Endothelial cell of umbilical vein (primary cell): ENCODE data around the gene SSNA1.

Experiments
- EZH2 ChIP-seq: IDR thresholded peaks from 2 replicates; pipeline ENCODE4 v1.6.1; 2012; ENCODE audit warnings: borderline replicate concordance, low read depth, mild to moderate bottlenecking, moderate library complexity, low read length, inconsistent platforms; ENCODE audit not compliant: severe bottlenecking
- POLR2A ChIP-seq: IDR thresholded peaks from 2 replicates; pipeline ENCODE4 v1.6.1; 2012; ENCODE audit warnings: low read depth, mild to moderate bottlenecking, control low read depth, low read length

GRCh38 chr9:137146527-137146918 is 42.0 kb upstream of the SSNA1 start:
- TF ChIP-seq POLR2A: no peak
- no peak for TF ChIP-seq EZH2
